ENCODE results near the gene HAT1.
A peak's percentile ranks its signal among the peaks of the same experiment; 100 is the strongest.

Gene HAT1

GRCh38 chr2:171919453-171919852 lies 2.8 kb upstream of the HAT1 start:
- DNase-seq (ENCODE audit: low spot score) (no peak), ATAC-seq (ENCODE audit: low read depth) (no peak)
- Histone ChIP-seq H3K4me3 (ENCODE audit: severe bottlenecking) (no peak overlapping the region), H3K4me1 (ENCODE audit: insufficient read depth, poor library complexity, severe bottlenecking) (peaks cover 1% of the 10 kb centered on the region), H3K27ac (ENCODE audit: poor library complexity, severe bottlenecking) (no peak overlapping the region), H3K36me3 (ENCODE audit: low read depth) (peaks cover 11% of the 10 kb centered on the region), H3K9me3 (ENCODE audit: severe bottlenecking) (no peaks in the 10 kb centered on the region), H3K27me3 (ENCODE audit: insufficient read depth, poor library complexity, severe bottlenecking) (no peaks in the 10 kb centered on the region)
- no peak for TF ChIP-seq CTCF (IDR thresholded peaks at IDR 0.05; ENCODE audit: poor library complexity, severe bottlenecking)

GRCh38 chr2:171921970-171922229 lies 361 bp upstream of the HAT1 start:
- Histone ChIP-seq H3K4me1 (ENCODE audit: insufficient read depth, poor library complexity, severe bottlenecking) (peaks cover 5% of the 10 kb centered on the region), H3K27me3 (ENCODE audit: insufficient read depth, poor library complexity, severe bottlenecking) (no peaks in the 10 kb centered on the region), H3K9me3 (ENCODE audit: severe bottlenecking) (no peaks in the 10 kb centered on the region), H3K36me3 (ENCODE audit: low read depth) (peaks cover 32% of the 10 kb centered on the region), H3K4me3 (ENCODE audit: severe bottlenecking) (peak overlapping the region; percentile 86), H3K27ac (ENCODE audit: poor library complexity, severe bottlenecking) (peak overlapping the region; percentile 70)
- no peak for TF ChIP-seq CTCF (IDR thresholded peaks at IDR 0.05; ENCODE audit: poor library complexity, severe bottlenecking)
- DNase-seq (ENCODE audit: low spot score) (no peak), ATAC-seq (ENCODE audit: low read depth) (peak; percentile 7; the same call in 2 of the 3 replicates)

- no peak for TF ChIP-seq CTCF (IDR thresholded peaks at IDR 0.05; ENCODE audit: poor library complexity, severe bottlenecking)
- Histone ChIP-seq H3K4me3 (ENCODE audit: severe bottlenecking) (peak overlapping the region; percentile 86), H3K9me3 (ENCODE audit: severe bottlenecking) (no peaks in the 10 kb centered on the region), H3K27ac (ENCODE audit: poor library complexity, severe bottlenecking) (peak overlapping the region; percentile 70), H3K36me3 (ENCODE audit: low read depth) (peaks cover 46% of the 10 kb centered on the region), H3K27me3 (ENCODE audit: insufficient read depth, poor library complexity, severe bottlenecking) (no peaks in the 10 kb centered on the region), H3K4me1 (ENCODE audit: insufficient read depth, poor library complexity, severe bottlenecking) (peaks cover 5% of the 10 kb centered on the region)
- DNase-seq (ENCODE audit: low spot score) (no peak), ATAC-seq (ENCODE audit: low read depth) (no peak)
Observed at GRCh38 chr2:171923206-171923605, 945 bp downstream of the HAT1 start.

- DNase-seq (ENCODE audit: low spot score) (no peak), ATAC-seq (ENCODE audit: low read depth) (no peak)
- no peak overlapping the region for H3K4me3 ChIP-seq (ENCODE audit: severe bottlenecking)
- no peaks in the 10 kb centered on the region for H3K9me3 ChIP-seq (ENCODE audit: severe bottlenecking)
- peaks cover 57% of the 10 kb centered on the region for H3K36me3 ChIP-seq (ENCODE audit: low read depth)
- peaks cover 5% of the 10 kb centered on the region for H3K4me1 ChIP-seq (ENCODE audit: insufficient read depth, poor library complexity, severe bottlenecking)
- no peak overlapping the region for H3K27ac ChIP-seq (ENCODE audit: poor library complexity, severe bottlenecking)
- no peaks in the 10 kb centered on the region for H3K27me3 ChIP-seq (ENCODE audit: insufficient read depth, poor library complexity, severe bottlenecking)
- TF ChIP-seq CTCF (IDR thresholded peaks at IDR 0.05; ENCODE audit: poor library complexity, severe bottlenecking): no peak
Observed at GRCh38 chr2:171924170-171924942, 2.1 kb downstream of the HAT1 start.

GRCh38 chr2:171930385-171930784 lies 8.1 kb downstream of the HAT1 start:
- Histone ChIP-seq H3K9me3 (ENCODE audit: severe bottlenecking) (no peaks in the 10 kb centered on the region), H3K4me3 (ENCODE audit: severe bottlenecking) (no peak overlapping the region), H3K27ac (ENCODE audit: poor library complexity, severe bottlenecking) (no peak overlapping the region), H3K27me3 (ENCODE audit: insufficient read depth, poor library complexity, severe bottlenecking) (no peaks in the 10 kb centered on the region), H3K36me3 (ENCODE audit: low read depth) (peaks cover 61% of the 10 kb centered on the region), H3K4me1 (ENCODE audit: insufficient read depth, poor library complexity, severe bottlenecking) (no peaks in the 10 kb centered on the region)
- no peak for DNase-seq (ENCODE audit: low spot score)
- no peak for ATAC-seq (ENCODE audit: low read depth)
- TF ChIP-seq CTCF (IDR thresholded peaks at IDR 0.05; ENCODE audit: poor library complexity, severe bottlenecking): no peak

All from RWPE2 (cell line).